Thyroid gland (tissue), 4 donors: Measurements from ENCODE around the gene SREBF1.

Source experiments
- POLR2A ChIP-seq, 2 donors: fragments of 450-650 bp; IDR thresholded peaks; one replicate each; pipeline ENCODE4 v1.6.1; 2017; ENCODE audit warnings: antibody characterized with exemption in 2 of 2, mild to moderate bottlenecking in 2 of 2, moderate library complexity in 1 of 2
- TF ChIP-seq, protein P1 (sequence below), 6 experiments: fragments of 200-600 bp in 3 of 6; fragments of 450-650 bp in 3 of 6; sonication (generic) in 3 of 6; IDR thresholded peaks; one replicate each; pipeline ENCODE4 v1.5.1; 2016 to 2019; ENCODE audit warnings: antibody characterized with exemption in 6 of 6, mild to moderate bottlenecking in 2 of 6, inconsistent platforms in 1 of 6, moderate library complexity in 1 of 6

DNA sequence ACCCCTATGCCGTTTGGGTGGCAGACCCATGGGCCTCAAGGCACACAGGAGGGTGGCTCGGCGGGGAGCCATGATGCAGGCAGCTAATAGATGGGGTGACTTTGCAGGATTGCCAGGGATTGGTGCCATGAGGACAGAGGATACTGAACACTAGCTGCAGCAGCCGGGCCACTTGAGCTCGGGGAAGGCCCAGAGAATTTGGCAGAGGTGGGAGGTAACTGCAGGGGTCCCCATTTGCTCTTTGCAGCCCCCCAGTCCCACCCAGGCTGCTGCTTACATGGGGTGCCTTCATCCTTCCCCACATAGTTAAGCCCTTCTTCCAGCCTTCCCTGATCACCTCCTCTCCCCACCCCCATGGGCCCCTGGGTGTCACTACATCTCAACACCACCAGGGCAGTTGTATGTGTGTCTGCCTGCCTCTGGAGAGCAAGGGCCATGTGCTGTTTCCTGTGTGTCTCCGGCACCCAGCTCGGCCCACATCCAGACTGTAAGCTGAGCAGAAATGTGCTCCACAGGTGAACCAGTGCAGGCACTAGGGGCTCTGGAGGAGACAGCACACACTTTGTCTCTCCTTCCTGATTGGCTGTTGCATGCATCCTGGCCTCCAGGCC, 52.0 kb downstream of the SREBF1 start:
- TF ChIP-seq, protein P1, sequence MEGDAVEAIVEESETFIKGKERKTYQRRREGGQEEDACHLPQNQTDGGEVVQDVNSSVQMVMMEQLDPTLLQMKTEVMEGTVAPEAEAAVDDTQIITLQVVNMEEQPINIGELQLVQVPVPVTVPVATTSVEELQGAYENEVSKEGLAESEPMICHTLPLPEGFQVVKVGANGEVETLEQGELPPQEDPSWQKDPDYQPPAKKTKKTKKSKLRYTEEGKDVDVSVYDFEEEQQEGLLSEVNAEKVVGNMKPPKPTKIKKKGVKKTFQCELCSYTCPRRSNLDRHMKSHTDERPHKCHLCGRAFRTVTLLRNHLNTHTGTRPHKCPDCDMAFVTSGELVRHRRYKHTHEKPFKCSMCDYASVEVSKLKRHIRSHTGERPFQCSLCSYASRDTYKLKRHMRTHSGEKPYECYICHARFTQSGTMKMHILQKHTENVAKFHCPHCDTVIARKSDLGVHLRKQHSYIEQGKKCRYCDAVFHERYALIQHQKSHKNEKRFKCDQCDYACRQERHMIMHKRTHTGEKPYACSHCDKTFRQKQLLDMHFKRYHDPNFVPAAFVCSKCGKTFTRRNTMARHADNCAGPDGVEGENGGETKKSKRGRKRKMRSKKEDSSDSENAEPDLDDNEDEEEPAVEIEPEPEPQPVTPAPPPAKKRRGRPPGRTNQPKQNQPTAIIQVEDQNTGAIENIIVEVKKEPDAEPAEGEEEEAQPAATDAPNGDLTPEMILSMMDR (IDR thresholded peaks at IDR 0.05): peak in 2 of 6 experiments; percentile 19 to 25
- TF ChIP-seq POLR2A (IDR thresholded peaks at IDR 0.05): peak in 1 of 2 donors; percentile 21
